ENCODE results near the gene DMBT1. TPM values are rescaled to one million over a fixed set of nuclear protein-coding genes. Genes with fewer than 3 reads are reported as not detected.
"Not testable (repeated sequence)": the region's sequence is repeated elsewhere in the genome, so short reads cannot be mapped to it uniquely, and the experiment has no call there.

DMBT1 gene
- total RNA-seq, 1 donor from 2014 or later: 0.08 TPM

DNA sequence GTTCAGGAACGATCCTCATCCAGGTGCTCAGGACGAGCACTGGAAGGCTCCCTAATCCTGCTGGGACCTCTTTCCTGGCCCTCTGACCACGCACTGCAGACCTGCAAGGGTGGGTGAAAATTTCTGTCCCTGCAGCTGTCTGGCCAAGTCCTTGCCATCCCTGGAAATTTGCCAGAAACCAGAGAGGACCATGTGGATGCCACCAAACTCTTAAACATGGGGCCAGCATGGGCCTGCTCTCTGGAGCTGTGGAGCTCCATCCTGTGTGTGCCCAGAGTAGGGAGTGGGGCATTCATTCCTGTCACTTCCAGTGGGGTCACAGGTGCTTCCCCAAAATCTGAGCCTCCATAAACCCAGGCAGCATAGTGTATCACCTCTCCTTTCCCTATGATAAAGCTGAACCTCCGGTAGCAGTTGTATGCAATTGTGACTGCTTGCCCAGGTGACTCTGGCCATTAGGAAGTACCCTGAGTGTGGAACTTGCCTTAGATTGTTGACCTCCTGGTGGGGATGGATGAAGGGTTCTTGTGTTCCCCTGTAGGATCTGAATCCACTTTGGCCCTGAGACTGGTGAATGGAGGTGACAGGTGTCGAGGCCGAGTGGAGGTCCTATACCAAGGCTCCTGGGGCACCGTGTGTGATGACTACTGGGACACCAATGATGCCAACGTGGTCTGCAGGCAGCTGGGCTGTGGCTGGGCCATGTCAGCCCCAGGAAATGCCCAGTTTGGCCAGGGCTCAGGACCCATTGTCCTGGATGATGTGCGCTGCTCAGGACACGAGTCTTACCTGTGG lies 57.1 kb downstream of the DMBT1 start:
- TF ChIP-seq, protein P1, sequence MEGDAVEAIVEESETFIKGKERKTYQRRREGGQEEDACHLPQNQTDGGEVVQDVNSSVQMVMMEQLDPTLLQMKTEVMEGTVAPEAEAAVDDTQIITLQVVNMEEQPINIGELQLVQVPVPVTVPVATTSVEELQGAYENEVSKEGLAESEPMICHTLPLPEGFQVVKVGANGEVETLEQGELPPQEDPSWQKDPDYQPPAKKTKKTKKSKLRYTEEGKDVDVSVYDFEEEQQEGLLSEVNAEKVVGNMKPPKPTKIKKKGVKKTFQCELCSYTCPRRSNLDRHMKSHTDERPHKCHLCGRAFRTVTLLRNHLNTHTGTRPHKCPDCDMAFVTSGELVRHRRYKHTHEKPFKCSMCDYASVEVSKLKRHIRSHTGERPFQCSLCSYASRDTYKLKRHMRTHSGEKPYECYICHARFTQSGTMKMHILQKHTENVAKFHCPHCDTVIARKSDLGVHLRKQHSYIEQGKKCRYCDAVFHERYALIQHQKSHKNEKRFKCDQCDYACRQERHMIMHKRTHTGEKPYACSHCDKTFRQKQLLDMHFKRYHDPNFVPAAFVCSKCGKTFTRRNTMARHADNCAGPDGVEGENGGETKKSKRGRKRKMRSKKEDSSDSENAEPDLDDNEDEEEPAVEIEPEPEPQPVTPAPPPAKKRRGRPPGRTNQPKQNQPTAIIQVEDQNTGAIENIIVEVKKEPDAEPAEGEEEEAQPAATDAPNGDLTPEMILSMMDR (IDR thresholded peaks at IDR 0.05): no peak
- Mint-ChIP-seq H3K9me3 (ENCODE audit: unreplicated experiment) (no peaks in the 10 kb centered on the region), H3K36me3 (ENCODE audit: unreplicated experiment) (no peaks in the 10 kb centered on the region), H3K27ac (ENCODE audit: unreplicated experiment) (no peak overlapping the region), H3K4me1 (ENCODE audit: unreplicated experiment) (no peaks in the 10 kb centered on the region), H3K27me3 (ENCODE audit: unreplicated experiment) (peaks cover under 1% of the 10 kb centered on the region), H3K4me3 (ENCODE audit: unreplicated experiment) (no peak overlapping the region)
- DNase-seq (ENCODE audit: extremely low spot score, unreplicated experiment): no peak

DNA sequence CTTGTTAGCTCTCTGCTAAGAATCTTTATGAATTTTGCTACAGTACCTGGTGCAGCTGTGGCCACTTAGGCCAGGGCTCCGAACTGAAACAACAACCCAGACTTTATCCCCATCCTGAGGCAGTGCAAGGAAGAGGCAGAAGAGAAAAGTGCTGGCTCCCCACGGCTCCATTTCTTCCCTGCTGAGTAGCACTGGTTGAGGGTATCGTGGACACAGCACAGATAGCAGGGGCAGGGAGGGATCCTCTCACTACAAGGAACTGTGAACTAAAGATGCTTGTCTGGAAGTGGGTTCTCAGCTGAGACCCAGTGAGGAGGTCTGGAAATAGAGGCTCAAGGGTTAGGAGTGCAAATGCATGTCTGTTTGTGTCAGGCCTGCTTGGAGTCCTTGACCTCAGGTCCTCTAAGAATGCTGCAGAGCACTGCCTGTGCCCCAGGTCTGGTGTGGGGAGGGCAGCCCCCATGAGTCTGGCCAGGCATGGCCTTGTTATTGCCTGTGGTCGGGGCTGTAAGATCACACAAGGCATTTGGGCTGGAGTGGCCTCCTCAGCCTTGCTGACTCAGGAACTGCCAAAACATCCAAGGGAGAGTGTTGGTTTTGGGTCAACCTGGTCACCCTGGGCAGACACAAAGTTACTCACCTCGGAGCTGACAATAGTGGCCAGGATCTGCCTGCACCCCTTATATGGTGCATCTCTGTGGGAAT lies 58.1 kb downstream of the DMBT1 start:
- TF ChIP-seq, protein P1 (IDR thresholded peaks at IDR 0.05): no peak
- Mint-ChIP-seq H3K4me3 (ENCODE audit: unreplicated experiment) (no peak overlapping the region), H3K27ac (ENCODE audit: unreplicated experiment) (no peak overlapping the region), H3K27me3 (ENCODE audit: unreplicated experiment) (peaks cover 4% of the 10 kb centered on the region), H3K4me1 (ENCODE audit: unreplicated experiment) (no peaks in the 10 kb centered on the region), H3K36me3 (ENCODE audit: unreplicated experiment) (no peaks in the 10 kb centered on the region), H3K9me3 (ENCODE audit: unreplicated experiment) (peaks cover 7% of the 10 kb centered on the region)
- DNase-seq (ENCODE audit: extremely low spot score, unreplicated experiment): no peak

DNA sequence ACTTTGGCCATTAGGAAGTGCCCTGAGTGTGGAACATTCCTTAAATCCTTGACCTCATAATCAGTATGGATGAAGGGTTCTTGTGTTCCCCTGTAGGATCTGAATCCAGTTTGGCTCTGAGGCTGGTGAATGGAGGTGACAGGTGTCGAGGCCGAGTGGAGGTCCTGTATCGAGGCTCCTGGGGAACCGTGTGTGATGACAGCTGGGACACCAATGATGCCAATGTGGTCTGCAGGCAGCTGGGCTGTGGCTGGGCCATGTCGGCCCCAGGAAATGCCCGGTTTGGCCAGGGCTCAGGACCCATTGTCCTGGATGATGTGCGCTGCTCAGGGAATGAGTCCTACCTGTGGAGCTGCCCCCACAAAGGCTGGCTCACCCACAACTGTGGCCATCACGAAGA lies 60.4 kb downstream of the DMBT1 start:
- H3K4me1 Mint-ChIP-seq (ENCODE audit: unreplicated experiment); H3K9me3 Mint-ChIP-seq (ENCODE audit: unreplicated experiment); DNase-seq (ENCODE audit: extremely low spot score, unreplicated experiment); H3K36me3 Mint-ChIP-seq (ENCODE audit: unreplicated experiment); H3K4me3 Mint-ChIP-seq (ENCODE audit: unreplicated experiment); H3K27ac Mint-ChIP-seq (ENCODE audit: unreplicated experiment); H3K27me3 Mint-ChIP-seq (ENCODE audit: unreplicated experiment): not testable (repeated sequence)

DNA sequence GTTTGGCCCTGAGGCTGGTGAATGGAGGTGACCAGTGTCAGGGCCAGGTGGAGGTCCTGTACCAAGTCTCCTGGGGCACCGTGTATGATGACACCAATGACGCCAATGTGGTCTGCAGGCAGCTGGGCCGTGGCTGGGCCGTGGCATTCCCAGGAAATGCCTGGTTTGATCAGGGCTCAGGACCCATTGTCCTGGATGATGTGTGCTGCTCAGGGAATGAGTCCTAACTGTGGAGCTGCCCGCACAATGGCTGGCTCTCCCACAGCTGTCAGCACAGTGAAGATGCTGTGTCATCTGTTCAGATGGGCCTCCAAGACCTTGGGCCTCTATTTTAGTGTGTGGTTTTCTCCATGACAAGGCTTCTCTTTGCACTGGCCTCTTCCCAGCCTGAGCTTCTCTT lies 64.0 kb downstream of the DMBT1 start:
- no peak overlapping the region for H3K4me3 Mint-ChIP-seq (ENCODE audit: unreplicated experiment)
- no peak for DNase-seq (ENCODE audit: extremely low spot score, unreplicated experiment)
- H3K27ac Mint-ChIP-seq (ENCODE audit: unreplicated experiment): no peak overlapping the region
- no peaks in the 10 kb centered on the region for H3K36me3 Mint-ChIP-seq (ENCODE audit: unreplicated experiment)
- H3K4me1 Mint-ChIP-seq (ENCODE audit: unreplicated experiment): no peaks in the 10 kb centered on the region
- TF ChIP-seq, protein P1 (IDR thresholded peaks at IDR 0.05): no peak
- H3K9me3 Mint-ChIP-seq (ENCODE audit: unreplicated experiment): peaks cover 7% of the 10 kb centered on the region
- H3K27me3 Mint-ChIP-seq (ENCODE audit: unreplicated experiment): peaks cover 21% of the 10 kb centered on the region

DNA sequence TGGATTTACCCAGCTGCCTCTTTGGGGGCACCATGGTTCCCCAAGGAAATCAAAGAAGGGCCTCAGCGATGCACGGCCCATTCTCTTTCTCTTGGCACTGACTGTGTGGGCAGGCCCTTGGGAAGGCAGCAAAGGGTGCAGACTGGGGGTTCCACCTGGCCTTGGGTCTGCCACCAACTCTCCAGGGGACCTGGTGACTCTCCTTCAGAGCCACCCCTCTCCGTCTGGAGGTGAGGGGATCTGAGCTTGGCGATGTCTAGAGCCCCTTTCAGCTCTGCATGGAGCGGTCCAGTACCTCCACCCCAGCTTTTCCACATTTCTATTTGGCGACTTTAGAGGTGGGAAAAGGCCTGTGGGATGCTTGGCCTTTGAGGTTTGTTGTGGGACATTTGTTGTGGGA lies 70.0 kb downstream of the DMBT1 start:
- Mint-ChIP-seq H3K27me3 (ENCODE audit: unreplicated experiment) (peaks cover 23% of the 10 kb centered on the region), H3K9me3 (ENCODE audit: unreplicated experiment) (no peaks in the 10 kb centered on the region), H3K27ac (ENCODE audit: unreplicated experiment) (no peak overlapping the region), H3K4me1 (ENCODE audit: unreplicated experiment) (no peaks in the 10 kb centered on the region), H3K4me3 (ENCODE audit: unreplicated experiment) (no peak overlapping the region), H3K36me3 (ENCODE audit: unreplicated experiment) (no peaks in the 10 kb centered on the region)
- TF ChIP-seq, protein P1 (IDR thresholded peaks at IDR 0.05): no peak
- DNase-seq (ENCODE audit: extremely low spot score, unreplicated experiment): no peak

Measured in osteocyte (in vitro differentiated cells).